Adrenal gland (tissue), 5 donors: ENCODE results near the gene SLC1A6.

Experiments used
- POLR2A ChIP-seq, 2 donors: fragments of 450-650 bp; IDR thresholded peaks; one replicate each; pipeline ENCODE4 v1.6.1; 2017; ENCODE audit warnings: antibody characterized with exemption in 2 of 2, mild to moderate bottlenecking in 2 of 2, moderate library complexity in 1 of 2
- TF ChIP-seq, protein P1 (sequence below), 6 experiments: fragments of 450-650 bp in 4 of 6; fragments of 200-600 bp in 2 of 6; sonication (generic) in 1 of 6; IDR thresholded peaks; 1 replicate in 5 of 6; 2 replicates in 1 of 6; pipeline versions ENCODE4 v1.5.1 to v1.8.0; 2016 to 2021; ENCODE audit warnings: antibody characterized with exemption in 6 of 6, mild to moderate bottlenecking in 2 of 6, moderate library complexity in 1 of 6
- donor health status: DM: no; HTN: no; CAD: no.

DNA sequence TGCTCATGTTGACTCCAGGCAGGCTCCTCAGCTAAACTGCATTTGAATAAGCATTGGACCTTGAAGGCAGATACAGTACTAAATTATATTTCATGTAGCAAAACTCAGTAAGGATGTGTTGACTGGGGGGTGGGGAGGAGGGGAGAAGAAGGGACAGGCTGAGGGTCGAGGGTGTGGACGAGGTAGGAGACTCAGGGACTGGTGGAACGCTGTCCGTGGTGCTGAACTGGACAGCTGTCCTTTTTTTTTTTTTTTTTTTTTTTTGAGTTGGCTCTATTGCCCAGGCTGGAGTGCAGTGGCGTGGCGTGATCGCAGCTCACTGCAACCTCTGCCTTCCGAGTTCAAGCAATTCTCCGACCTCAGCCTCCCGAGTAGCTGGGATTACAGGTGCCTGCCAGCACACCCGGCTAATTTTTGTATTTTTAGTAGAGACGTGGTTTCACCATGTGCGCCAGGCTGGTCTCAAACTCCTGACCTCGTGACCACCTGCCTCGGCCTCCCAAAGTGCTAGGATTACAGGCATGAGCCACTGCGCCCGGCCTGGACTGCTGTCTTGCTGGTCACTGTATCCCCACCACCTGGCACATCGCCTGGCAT lies 36.4 kb upstream of the SLC1A6 start:
- TF ChIP-seq, protein P1, sequence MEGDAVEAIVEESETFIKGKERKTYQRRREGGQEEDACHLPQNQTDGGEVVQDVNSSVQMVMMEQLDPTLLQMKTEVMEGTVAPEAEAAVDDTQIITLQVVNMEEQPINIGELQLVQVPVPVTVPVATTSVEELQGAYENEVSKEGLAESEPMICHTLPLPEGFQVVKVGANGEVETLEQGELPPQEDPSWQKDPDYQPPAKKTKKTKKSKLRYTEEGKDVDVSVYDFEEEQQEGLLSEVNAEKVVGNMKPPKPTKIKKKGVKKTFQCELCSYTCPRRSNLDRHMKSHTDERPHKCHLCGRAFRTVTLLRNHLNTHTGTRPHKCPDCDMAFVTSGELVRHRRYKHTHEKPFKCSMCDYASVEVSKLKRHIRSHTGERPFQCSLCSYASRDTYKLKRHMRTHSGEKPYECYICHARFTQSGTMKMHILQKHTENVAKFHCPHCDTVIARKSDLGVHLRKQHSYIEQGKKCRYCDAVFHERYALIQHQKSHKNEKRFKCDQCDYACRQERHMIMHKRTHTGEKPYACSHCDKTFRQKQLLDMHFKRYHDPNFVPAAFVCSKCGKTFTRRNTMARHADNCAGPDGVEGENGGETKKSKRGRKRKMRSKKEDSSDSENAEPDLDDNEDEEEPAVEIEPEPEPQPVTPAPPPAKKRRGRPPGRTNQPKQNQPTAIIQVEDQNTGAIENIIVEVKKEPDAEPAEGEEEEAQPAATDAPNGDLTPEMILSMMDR (IDR thresholded peaks at IDR 0.05), result no peak
- TF ChIP-seq POLR2A (IDR thresholded peaks at IDR 0.05), result no peak
